HG02798 (cell line): ENCODE results near the gene ESYT2.

ENCODE experiments used
- ATAC-seq: cut with Tn5 transposase; IDR thresholded peaks from one replicate; pipeline ENCODE4 v1.9.1; 2021; ENCODE audit warnings: mild to moderate bottlenecking; ENCODE audit not compliant: unreplicated experiment, poor library complexity

The ESYT2 gene

DNA sequence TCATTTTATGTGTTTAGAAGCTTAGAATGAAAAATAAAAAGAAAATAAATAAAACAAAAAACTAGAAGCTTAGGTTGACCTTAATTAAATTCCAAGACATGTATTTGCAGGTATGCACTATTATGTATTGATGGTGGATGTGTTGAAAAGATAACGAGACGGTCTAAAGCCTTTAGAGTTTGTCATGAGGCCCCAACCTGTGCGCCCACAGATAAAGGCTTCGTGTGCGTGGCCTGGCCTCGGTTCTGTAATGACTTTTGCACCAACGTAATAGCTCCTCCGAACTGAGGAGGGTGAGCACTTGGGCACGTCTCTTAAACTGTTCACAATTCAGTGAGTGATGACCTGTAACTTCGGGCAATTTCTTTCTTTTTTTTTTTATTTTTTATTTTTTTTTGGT is 81.0 kb downstream of the ESYT2 start:
- ATAC-seq: no peak

DNA sequence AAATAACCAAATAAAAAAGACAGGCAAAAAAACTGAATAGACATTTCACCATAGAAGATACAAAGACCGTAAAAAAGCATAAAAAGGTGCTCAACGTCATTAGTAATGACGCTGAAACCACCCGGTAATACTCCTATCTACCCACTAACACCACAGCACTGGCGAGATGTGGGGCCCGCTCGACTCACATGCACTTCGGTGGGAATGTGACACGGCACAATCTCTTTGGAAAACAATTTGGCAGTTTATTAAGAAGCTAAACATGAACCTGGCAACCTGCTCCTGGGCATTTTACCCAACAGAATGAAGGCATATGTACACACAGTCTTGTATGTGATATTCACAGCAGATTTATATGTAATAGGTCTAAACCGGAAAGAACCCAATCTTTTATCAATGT is 81.9 kb downstream of the ESYT2 start:
- ATAC-seq: no peak

GRCh38 chr7:158746957-158747356 is 82.4 kb downstream of the ESYT2 start:
- ATAC-seq: no peak

DNA sequence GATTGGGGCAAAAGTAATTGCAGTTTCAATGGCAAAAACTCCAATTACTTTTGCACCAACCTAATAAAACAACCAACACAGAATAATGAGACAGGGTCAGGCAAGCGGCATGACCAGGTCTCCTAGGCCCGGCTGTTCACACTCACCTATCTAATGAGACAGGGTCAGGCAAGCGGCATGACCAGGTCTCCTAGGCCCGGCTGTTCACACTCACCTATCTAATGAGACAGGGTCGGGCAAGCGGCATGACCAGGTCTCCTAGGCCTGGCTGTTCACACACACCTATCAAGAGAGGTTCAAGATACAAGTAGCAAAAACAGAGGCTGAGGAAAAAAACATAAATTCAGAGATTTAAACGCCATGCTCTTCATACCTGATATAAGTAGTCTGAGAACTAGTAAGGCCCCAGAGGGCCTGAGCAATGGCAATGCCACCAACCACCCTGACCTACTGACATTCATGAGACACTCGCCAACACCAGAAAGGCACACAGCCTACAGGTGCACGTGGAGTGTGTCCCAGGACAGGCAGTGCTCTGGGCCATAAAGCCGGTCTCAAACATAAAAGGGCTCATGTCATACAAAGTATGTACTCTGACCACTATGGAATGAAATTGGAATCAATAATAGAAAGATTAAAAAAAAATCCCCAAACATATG is 84.1 kb downstream of the ESYT2 start:
- no peak for ATAC-seq

DNA sequence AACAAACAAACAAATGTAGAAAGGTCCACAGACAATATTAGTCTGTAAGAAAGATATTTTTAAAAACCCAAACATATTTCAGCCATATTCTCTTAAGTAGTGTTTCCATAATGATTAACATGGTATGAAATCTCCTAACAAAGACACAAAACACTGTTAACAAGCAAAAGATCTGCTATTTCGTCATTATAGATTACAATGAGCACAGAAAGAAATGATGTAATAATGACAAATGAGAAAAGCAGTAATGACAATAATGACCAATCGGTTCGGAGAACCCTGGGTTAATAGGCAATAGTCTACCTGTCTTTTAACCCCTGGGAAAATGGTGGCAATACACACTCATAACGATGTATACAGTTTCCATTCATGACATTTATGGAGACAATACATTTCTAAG is 85.2 kb downstream of the ESYT2 start:
- ATAC-seq: no peak

DNA sequence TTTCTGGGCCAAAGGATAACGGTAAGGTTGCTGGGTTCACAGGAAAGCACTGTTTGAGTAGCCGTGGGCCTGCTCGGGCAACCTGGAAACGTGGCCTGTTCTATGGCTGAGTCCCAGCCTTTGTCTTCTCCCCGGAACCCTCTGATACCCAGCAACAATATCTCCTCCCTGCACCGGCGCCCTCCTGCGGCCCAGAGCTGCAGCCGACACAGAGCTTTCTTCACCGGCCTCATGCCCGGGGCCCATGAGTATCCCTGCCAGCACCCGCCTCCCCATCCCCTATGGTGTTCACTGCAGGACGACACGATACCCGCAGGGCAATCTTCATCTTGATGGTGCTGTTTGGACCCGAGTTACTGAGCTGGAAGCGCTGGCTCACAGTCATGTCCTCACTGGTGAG is 86.1 kb downstream of the ESYT2 start:
- ATAC-seq: no peak

DNA sequence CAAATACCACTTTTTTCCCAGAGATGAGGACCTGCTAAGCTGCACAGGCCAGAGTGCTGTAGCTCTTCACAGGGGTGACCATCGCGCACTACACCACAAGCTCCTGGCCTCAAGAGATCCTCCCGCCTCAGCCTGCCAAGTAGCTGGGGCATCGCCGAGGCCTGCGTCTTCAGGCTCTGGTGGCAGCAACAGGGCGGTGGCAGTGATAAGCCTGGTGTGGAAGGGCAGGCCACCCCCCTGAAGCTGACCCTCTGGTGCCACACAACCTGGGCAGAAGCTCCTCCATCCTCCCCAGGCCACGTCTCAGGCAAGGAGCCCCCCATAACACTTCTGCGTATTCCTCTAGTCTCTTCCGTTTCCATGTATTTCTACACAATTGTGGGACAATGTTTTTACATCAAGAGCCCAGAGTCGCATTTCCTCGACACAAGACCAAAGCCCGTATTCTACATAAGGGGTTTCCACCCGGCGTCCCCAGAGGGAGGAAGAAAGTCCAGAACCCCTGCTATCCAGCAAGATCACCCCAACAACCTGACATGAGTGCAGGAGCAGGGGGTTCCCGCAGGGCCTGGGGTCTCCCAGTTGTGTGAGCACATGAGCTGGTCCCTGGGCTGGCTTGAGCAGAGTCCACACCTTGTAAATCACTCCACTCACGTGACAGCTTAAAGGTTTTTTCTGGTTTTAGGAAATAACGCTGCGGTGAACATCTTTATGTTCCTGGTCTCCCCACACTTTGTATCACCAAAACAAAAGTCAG is 87.1 kb downstream of the ESYT2 start:
- ATAC-seq: no peak

DNA sequence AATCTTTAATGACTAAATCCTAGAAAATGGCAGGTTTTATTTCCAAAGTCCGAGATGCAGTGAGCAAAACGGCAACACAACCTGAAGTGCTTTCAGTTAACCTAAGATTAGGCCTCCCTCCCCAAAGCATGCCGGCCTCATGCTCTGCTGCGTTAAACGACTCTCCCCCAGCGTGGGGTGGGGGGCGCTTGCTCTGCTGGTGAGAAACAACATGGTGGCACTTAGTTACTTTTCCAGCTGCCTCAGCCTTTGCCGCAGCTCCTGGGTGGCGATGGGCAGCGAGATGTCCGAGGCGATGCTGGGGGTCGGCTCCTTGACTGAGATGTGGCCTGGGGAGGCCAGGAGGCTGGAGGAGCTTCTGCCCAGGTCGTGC is 88.0 kb downstream of the ESYT2 start:
- no peak for ATAC-seq

DNA sequence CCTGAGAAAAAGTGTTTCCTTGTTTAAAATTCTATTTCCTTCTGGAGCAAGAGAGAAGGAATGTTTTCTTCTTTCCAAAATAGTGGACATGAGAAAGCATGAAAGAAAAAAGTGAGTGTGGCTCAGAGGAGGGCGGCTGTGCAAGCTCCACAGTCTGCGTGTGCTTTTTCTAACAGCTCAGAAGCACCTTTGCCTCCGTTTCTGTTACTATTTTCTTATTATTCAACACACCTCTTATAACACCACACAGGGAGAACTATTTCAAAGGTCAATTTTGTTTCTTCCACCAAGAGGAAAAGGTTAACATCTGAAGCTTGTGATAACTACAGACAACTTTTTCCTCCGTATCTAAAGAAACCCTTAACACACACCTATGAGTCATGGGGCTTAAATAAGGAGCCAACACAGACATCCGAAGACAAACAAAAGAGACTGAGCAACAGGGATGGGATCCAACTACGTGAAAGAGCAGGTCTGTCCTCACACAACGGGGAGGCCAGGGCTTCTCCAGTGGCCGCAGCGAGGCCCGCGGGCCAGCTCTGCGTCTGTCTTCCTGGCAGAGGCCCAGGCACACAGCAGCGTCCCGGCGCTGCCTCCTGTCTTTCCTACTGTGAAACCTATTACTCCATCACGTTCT is 88.5 kb downstream of the ESYT2 start:
- ATAC-seq: no peak

- no peak for ATAC-seq
Observed at GRCh38 chr7:158740013-158740656, 89.2 kb downstream of the ESYT2 start.

DNA sequence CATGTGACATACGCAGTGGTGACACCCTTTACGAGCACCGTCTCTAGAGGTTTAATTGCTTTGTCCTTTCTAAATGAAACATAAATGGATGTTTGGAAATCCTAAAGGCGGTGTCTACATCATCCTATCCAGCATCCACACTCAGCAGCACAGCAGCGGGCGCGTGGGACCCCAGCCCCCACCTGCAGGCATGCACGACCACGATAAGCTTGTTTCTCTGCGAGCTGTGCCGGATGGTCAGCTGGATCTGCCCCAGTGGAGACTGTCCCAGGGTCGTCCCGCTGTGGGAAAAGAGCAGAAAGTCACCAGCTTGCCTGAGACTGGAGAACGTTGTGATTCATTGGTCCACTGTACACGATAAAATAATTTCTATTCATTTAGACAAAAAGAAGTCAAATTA is 90.5 kb downstream of the ESYT2 start:
- no peak for ATAC-seq

DNA sequence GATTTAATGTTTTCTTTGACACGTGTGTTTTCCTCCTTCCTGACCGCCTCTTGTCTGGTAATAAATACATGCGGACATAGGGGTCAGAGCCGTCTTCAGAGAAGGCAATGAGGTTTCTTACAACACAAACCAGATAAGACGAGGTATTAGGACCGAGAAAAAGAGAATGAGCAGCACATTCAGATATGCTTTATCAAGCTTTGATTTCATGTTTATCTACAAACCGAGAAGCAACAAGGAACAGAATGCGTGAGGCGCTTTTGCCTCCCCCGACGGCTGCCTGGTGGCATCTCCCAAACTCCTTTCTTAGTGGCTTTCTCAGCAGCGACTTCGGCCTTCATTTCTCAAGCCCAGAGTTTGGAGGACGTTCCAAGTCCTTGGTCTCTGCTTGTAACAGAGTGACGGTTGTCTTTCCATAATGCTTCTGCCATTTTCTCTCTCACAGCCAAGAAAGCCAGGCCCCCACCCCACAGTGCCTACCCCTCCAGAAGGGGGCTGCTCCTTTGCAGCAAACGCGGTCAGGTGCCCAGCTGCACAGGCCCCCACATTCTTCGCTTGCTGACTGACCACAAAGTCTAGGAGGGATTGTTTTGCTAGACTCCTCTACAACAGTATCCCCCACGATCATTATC is 92.1 kb downstream of the ESYT2 start:
- no peak for ATAC-seq

GRCh38 chr7:158735935-158736334 is 93.4 kb downstream of the ESYT2 start:
- no peak for ATAC-seq

GRCh38 chr7:158734861-158735260 is 94.4 kb downstream of the ESYT2 start:
- ATAC-seq: no peak

DNA sequence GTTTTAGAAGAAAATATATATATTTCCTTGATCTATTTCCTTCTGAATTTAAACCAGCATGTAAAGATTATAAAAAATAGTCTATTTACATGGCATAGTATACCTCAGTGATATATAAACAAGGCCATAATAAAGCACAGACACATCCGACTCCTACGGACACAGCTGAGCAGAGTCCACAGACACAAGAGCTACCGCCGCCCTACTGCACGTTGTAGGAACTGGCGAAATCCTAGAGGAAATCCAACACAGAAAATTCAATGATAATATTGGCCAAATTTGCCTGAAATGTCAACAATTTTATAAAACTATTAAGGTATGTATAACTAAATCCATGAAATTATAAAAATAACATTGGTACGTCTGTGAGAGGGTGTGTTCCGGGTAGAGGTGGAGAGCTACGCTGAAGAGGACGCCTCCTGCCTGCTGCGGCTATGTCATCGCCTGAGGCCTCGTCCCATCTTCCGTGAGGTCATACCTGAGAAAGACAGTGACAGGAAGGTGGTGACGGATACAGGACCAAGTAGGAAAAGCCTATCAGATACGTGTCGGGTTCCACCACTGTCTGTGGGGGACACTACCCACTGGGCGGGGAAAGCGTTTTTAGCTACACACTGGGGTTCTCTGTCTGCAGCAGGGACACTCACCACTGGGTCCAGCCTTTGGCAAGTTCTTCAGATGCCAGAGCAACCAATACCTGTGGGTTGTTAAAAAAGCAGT is 95.4 kb downstream of the ESYT2 start:
- ATAC-seq: no peak

DNA sequence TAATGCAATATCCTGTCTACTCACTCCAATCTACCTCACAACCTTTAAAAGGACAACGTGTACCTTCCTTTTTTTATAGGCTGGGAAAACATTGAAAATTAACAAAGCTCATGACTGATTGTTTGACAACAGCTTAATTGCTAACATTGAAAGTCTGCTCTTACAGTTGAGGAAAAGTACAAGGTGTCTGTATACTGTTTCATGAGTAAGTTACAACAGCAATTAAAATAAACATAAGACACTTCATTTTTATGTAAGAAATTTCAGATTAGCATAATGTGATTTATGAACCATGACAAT is 96.1 kb downstream of the ESYT2 start:
- no peak for ATAC-seq

DNA sequence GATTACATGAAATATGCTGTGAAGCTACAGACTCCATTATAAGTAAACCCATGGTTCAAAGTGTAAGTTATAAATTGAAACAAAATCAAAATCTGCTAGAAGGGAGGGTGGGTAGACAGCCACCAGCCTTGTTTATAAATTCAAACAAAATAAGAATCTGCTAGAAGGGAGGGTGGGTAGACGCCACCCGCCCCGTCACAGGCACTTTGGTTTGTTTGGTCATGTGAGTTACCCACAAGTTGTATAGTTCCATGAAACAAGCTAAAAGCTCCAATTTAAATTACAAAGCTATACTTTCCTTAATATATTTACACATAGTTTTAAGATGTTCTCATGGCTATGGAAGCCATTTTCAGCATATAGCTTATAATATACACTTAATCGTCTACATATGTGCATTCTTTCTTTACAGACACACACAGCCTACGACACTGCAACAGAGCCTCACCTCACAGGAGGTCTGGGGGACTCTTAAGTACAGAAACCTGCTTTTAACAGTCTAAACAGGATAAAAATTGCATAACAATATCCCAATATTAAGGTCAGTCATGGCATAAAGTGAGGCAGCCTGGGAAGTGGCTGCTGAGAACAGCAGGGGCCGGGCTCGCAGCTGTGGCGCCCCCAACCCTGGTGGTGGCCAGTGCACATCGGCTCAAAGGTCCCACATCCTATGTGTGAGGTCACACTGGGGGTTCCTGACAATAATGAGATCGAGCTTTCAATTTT is 96.7 kb downstream of the ESYT2 start:
- ATAC-seq: no peak

- no peak for ATAC-seq
Observed at GRCh38 chr7:158731761-158732160, 97.5 kb downstream of the ESYT2 start.

GRCh38 chr7:158730383-158731346 is 98.6 kb downstream of the ESYT2 start:
- ATAC-seq: no peak
